Measurements from ENCODE around the gene UGDH.
"Not testable (repeated sequence)": the region's sequence is repeated elsewhere in the genome, so short reads cannot be mapped to it uniquely, and the experiment has no call there.

UGDH gene
- 10.5 reads per million, percentile 32 among the genes with 10 or more reads in this experiment for total RNA-seq

DNA sequence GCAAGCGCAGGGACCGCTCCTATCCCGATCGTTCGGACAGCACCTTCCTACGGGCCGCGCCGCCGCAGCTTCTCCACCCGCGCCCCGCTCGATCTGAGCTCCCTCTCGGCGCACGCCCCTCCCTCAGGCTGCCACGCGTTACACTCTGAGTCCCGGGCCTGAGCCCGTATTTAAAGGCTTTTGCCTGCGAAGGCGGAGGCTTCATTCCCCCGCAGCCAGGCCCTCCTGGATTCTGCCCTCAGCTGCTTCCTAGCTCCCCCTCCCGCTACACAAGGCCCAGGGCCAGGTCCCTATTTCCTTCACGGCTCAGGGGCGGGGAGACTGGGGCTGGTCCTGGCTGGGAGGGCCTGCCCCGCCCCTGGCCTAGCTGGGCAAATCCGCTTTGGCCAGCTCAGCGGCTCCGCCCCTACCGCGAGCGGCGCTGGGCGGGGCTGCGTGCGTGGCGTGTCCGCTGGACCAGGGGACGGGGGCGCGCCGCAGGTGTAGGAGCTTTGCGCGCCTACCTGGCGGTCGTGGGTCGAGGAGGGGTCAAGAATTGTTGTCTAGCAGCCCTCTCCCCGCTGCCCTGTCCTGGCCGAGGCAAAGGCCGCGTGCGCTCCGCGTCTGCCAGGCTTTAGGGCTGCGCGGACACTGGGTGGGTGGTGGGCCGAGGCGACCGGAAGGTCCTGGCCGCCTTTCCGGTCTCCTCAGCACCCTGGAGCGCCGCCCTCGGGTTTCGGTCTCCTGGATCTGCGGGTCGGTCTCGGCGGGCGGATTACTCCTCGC is at the start of gene UGDH:
Gene UGDH, minus strand, starts transcription at position 144 of the 765 bp plus-strand sequence. CDS start 5,927 bp downstream, outside the sequence.
- peak; percentile 84 for DNase-seq

GRCh38 chr4:39574946-39575345 is 47.7 kb upstream of the UGDH start:
- no peak for DNase-seq

DNA sequence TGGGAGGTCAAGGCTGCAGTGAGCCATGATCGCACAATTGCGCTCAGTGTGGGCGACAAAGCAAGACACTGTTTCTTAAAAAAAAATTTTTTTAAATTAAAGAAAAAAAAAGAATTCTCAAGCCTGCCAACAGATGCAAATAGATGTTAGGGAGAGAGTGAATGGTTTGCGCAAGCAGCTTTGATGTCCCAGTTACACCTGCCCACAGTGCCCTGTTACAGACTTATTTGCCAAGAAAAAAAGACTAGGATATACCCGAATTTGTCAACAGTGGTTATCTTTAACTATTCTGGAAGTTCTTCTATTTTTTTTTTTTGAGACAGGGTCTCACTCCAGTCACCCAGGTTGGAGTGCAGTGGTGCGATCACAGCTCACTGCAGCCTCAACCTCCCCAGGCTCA is 44.3 kb upstream of the UGDH start:
- no peak for DNase-seq

DNA sequence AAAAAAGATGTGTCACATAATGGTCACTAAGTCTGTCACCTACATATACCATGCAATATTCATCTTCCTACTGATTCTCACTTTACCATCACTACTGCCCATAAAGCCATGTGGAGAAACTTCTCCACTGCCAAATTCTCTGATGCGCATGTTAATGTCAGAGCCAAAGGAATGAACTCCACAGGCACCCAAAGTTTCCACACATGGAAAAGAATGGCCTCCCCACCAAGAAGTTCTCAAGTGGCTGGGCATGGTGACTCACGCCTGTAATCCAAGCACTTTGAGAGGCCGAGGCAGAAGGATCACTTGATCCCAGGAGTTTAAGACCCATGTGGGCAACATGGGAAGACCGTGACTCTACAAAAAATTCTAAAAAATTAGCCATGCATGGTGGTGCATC is 43.8 kb upstream of the UGDH start:
- DNase-seq, result no peak

DNA sequence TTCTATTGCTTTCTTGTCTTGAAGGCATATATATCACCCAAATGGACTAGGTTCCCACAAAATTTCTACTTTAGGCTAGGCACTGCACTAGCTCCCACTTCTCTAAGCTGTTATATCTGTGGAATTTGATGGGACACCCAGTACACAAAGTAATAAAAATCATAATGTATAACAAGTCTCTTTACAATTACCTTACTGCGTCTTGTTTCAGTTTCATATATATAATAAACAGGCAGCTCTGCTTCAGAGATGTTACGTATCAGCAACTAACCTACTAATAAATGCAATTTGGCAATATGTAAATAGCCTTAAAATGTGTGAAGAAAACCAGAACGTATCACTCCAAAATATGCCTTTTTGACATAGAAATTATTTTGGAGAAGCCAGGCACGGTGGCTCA is 42.0 kb upstream of the UGDH start:
- DNase-seq, result no peak

DNA sequence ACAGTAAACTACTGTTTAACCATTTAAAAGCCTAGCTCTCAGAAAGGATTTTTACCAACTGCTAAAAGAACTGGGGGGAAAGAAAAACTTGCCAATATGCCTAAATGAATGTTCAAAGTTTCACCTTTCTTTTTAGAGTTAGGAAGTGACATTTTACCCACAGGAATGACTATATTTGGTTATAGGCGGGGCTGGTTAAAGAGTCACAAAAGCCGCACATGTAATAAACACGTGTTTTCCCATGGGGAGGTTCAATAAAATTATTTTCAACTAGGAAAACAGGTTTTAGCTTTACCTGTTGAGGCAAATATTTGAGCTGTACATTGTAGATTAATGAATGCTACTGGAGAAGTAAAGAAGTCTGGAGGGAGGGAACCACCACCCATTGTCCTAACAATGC is 41.6 kb upstream of the UGDH start:
- no peak for DNase-seq

GRCh38 chr4:39565878-39566600 is 38.8 kb upstream of the UGDH start:
- DNase-seq, result no peak

DNA sequence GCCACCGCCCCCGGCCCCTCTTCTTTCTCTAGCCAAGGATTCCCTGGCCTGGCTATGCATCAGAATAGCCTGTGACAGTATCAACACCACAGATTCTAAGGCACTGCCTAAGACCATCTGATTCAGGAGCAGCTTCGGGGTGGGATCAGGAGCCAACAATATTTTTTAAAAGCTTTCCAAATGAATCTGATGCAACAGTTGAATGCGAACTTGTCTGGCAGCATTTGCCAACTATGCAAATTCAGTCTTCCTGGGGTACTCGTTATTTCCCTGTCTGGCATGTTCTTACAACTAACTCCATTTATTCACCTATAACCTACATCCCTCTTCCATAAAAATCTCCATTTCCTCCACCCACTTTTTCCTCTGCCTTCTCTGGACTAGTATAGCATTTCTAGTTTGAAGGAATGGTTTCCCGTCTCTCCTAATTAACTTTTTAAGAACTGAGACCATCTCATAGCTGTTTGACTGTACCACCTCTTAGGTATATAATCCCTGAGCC is 36.2 kb upstream of the UGDH start:
- DNase-seq, result no peak

- DNase-seq, result no peak
These were observed 35.6 kb upstream of the UGDH start for GRCh38 chr4:39562792-39563191.

DNA sequence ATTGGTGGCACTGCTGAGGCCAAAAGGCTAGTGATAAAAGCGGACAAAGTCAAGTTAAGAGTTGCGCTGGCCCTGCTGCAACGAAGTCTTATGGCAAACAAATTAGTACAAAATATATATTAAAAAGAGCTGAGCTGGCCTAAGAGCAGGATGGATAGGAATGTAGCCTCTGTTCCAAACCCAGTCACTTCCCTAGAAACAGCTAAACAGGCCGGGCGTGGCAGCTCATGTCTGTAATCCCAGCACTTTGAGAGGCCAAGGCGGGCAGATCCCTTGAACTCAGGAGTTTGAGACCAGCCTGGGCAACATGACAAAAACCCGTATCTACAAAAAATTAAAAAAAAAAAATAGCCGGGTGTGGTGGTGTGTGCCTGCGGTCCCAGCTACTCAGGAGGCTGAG is 32.4 kb upstream of the UGDH start:
- DNase-seq, result no peak

- no peak for DNase-seq
These were observed 28.2 kb upstream of the UGDH start for GRCh38 chr4:39555472-39555871.

GRCh38 chr4:39548425-39549067 is 21.3 kb upstream of the UGDH start:
- no peak for DNase-seq

DNA sequence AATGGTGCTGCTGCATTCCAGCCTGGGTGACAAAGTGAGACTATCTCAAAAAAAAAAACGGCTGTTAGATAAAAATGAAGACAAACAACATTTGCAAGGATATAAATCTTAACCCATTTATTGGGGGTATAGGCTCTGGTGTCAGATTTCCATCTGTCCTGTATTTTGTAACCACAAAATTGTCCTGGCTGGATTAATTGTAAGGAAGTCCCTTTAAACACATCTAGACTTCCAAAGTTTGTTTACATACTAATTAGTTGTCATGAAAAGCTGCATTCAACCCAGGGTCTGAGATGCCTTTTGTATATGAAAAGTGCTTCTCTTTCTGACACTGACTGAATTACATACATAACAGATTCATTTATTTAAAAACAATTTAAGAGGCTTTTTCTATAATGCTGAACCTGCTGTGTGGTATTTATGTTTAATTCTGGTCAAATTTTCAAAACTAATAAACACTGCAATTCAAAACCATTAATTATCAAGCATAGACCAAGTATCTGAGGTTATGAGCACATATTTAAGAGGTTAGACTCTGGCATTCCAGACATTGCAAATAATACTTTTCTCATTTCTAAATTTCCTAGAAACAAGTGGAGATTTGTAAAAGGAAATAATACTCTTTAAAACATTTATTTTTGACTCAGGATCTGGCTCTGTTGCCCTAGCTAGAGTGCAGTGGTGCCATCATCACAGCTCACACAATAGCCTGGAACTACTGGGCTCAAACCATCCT is 17.5 kb upstream of the UGDH start:
- no peak for DNase-seq

DNA sequence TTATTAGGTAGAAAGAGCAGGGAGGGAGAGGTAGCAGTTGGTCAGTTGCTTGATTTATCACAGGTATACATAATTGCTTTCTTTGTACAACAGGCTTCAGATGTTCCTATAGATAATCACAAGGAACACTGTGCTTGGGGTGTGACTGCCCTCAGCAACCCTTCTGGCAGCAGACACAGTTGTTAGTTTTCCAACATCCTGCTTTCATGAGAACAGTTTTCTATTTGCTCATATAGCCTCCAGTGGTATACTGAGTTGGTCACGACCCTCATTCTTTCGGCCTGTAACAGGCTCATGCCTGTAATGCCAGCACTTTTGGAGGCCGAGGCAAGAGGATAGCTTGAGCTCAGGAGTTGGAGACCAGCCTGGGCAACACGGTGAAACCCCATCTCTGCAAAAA is 16.8 kb upstream of the UGDH start:
- not testable (repeated sequence) for DNase-seq

GRCh38 chr4:39543034-39543433 is 15.8 kb upstream of the UGDH start:
- DNase-seq, result no peak

GRCh38 chr4:39542611-39543012 is 15.4 kb upstream of the UGDH start:
- no peak for DNase-seq

- no peak for DNase-seq
These were observed 14.9 kb upstream of the UGDH start for GRCh38 chr4:39541987-39542610.

- no peak for DNase-seq
These were observed 11.9 kb upstream of the UGDH start for GRCh38 chr4:39539089-39539611.

DNA sequence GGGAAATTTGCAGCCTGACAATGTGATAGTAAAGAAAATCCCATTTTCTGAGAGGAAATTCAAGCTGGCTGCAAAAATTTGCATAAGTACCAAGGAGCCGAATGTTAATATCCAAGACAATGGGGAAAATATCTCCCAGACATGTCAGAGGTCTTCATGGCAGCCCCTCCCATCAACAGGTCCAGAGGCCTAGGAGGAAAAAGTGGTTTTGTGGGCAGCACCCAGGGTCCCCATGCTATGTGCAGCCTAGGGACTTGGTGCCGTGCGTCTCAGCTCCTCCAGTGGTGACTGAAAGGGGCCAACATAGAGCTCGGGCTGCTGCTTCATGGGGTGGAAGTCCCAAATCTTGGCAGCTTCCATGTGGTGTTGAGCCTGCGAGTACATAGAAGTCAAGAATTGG is 6.3 kb upstream of the UGDH start:
- no peak for DNase-seq

DNA sequence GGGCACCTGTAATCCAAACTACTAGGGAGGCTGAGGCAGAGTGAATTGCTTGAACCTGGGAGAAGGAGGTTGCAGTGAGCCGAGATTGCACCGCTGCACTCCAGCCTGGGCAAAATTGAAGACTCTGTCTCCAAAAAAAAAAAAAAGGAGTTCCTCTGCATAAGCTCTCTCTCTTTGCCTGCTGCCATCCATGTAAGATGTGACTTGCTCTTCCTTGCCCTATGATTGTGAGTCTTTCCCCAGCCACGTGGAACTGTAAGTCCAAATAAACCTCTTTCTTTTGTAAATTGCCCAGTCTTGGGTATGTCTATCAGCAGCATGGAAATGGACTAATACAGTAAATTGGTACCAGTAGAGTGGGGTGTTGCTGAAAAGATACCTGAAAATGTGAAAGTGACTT is 5.0 kb upstream of the UGDH start:
- DNase-seq, result not testable (repeated sequence)

GRCh38 chr4:39530682-39531081 is 3.4 kb upstream of the UGDH start:
- DNase-seq, result no peak

- DNase-seq, result no peak
These were observed 2.3 kb upstream of the UGDH start for GRCh38 chr4:39529534-39529933.
